PC-3 (cell line): ENCODE data around the gene KLHDC9.

Source experiments
- EZH2 ChIP-seq: fragments of 300-600 bp; sonication (generic); IDR thresholded peaks from one replicate; pipeline ENCODE4 v1.6.1; 2017; ENCODE audit warnings: antibody characterized with exemption, mild to moderate bottlenecking, low read length; ENCODE audit not compliant: unreplicated experiment
- EZH2phosphoT487 ChIP-seq: fragments of 300-600 bp; sonication (generic); IDR thresholded peaks from 2 replicates; pipeline ENCODE4 v1.6.1; 2018; ENCODE audit warnings: mild to moderate bottlenecking, antibody characterized with exemption, low read length, borderline replicate concordance
- TF ChIP-seq, protein P1 (sequence below): fragments of 300-600 bp; sonication (generic); conservative IDR thresholded peaks from 2 replicates; pipeline ENCODE4 v1.5.1; 2017; ENCODE audit warnings: antibody characterized with exemption, low read depth, mild to moderate bottlenecking, low read length

DNA sequence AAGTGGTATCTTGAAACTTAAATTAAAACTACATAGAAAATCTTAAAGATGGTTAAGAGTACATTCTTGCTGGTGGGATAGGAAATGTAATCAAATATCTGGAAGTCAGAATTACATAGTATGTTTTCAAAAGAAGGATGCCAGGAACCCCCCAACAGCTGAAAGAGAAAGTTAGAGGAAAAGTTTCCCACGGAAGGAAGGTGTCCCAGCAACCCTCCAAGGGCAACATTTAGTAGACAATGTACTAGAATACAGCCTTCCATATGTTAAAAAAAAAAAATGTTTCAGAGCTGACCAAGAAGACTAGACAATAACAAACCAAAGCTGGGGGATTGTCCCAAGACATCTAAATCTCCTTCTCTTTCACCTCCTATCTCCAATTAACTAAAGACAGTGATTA is 32.1 kb downstream of the KLHDC9 start:
- TF ChIP-seq, protein P1, sequence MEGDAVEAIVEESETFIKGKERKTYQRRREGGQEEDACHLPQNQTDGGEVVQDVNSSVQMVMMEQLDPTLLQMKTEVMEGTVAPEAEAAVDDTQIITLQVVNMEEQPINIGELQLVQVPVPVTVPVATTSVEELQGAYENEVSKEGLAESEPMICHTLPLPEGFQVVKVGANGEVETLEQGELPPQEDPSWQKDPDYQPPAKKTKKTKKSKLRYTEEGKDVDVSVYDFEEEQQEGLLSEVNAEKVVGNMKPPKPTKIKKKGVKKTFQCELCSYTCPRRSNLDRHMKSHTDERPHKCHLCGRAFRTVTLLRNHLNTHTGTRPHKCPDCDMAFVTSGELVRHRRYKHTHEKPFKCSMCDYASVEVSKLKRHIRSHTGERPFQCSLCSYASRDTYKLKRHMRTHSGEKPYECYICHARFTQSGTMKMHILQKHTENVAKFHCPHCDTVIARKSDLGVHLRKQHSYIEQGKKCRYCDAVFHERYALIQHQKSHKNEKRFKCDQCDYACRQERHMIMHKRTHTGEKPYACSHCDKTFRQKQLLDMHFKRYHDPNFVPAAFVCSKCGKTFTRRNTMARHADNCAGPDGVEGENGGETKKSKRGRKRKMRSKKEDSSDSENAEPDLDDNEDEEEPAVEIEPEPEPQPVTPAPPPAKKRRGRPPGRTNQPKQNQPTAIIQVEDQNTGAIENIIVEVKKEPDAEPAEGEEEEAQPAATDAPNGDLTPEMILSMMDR = no peak
- TF ChIP-seq EZH2phosphoT487 = no peak
- TF ChIP-seq EZH2 = no peak
